Peyer's patch (tissue), 4 donors: ENCODE data around the gene ICA1L.

ENCODE experiments used
- POLR2A ChIP-seq, 2 donors: fragments of 450-650 bp; IDR thresholded peaks; one replicate each; pipeline ENCODE4 v1.5.1; 2017; ENCODE audit warnings: antibody characterized with exemption in 2 of 2, mild to moderate bottlenecking in 2 of 2, moderate library complexity in 2 of 2
- TF ChIP-seq, protein P1 (sequence below), 6 experiments: fragments of 450-650 bp in 4 of 6; fragments of 200-600 bp in 2 of 6; sonication (generic) in 1 of 6; IDR thresholded peaks; one replicate each; pipeline ENCODE4 v1.5.1; 2017 to 2019; ENCODE audit warnings: antibody characterized with exemption in 6 of 6, mild to moderate bottlenecking in 3 of 6, moderate library complexity in 1 of 6

DNA sequence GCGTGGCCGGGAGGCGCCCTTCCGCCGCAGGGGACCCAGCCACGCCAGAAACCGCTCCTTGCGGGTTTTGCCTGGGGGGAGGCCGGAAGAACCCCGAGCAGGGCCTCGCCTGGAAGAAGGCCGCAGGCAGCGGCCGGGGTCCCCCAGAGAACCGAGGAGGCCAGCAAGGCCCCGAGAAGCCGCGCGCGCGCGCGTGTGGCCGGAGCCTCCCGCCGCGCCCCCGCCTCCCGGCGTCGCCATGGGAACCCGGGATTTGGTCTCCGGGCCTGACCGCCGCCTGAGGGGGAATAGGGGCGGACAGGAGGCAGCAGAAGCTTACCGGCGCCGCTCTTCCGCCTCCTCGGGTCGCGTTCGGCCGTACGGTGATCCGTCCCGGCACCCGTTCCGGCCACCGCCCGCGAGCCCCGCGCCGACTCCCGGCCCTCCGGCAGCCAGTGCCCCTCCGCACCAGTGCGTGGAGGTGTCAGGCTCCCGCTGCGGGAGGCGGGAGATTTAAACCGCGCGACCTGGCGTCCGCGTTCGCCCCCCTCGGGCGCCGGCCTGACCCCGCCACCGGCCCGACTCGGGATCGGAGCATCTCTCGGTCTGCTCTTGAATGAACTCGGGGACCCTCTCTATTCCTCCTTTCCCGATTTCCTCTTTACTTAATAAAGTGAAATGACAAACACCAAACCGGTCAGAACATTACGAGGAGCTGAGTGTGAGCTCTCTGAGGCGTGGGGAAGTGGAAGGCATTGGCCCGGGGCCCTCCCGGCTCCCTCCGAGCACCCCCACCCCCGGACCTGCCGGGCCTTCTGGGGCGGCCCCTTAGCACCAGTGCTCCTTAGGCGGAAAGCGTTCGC is at the start of gene ICA1L:
- TF ChIP-seq, protein P1, sequence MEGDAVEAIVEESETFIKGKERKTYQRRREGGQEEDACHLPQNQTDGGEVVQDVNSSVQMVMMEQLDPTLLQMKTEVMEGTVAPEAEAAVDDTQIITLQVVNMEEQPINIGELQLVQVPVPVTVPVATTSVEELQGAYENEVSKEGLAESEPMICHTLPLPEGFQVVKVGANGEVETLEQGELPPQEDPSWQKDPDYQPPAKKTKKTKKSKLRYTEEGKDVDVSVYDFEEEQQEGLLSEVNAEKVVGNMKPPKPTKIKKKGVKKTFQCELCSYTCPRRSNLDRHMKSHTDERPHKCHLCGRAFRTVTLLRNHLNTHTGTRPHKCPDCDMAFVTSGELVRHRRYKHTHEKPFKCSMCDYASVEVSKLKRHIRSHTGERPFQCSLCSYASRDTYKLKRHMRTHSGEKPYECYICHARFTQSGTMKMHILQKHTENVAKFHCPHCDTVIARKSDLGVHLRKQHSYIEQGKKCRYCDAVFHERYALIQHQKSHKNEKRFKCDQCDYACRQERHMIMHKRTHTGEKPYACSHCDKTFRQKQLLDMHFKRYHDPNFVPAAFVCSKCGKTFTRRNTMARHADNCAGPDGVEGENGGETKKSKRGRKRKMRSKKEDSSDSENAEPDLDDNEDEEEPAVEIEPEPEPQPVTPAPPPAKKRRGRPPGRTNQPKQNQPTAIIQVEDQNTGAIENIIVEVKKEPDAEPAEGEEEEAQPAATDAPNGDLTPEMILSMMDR (IDR thresholded peaks at IDR 0.05), result peak in 1 of 6 experiments; percentile 6
- TF ChIP-seq POLR2A (IDR thresholded peaks at IDR 0.05), result no peak
